Nephron (organoid): ENCODE results near the gene TUBGCP6.

Experiments used
- H3K27ac Mint-ChIP-seq, 3 experiments: 2 replicates each; pipeline ENCODE4 v1.8.0; 2020; ENCODE audit warnings: mixed read lengths in 3 of 3, mild to moderate bottlenecking in 2 of 3, moderate library complexity in 1 of 3
- H3K27me3 Mint-ChIP-seq: 2 replicates; pipeline ENCODE4 v1.8.0; 2021; ENCODE audit warnings: low read depth, mild to moderate bottlenecking, moderate library complexity, mixed read lengths
- H3K36me3 Mint-ChIP-seq: 2 replicates; pipeline ENCODE4 v1.8.0; 2020; ENCODE audit warnings: low read depth, mixed read lengths
- H3K4me1 Mint-ChIP-seq: 2 replicates; pipeline ENCODE4 v1.8.0; 2020; ENCODE audit warnings: mixed read lengths
- H3K4me3 Mint-ChIP-seq, 3 experiments: 2 replicates each; pipeline ENCODE4 v1.8.0; 2020; ENCODE audit warnings: mild to moderate bottlenecking in 3 of 3, mixed read lengths in 3 of 3, moderate library complexity in 2 of 3
- H3K9me3 Mint-ChIP-seq: 2 replicates; pipeline ENCODE4 v1.8.0; 2020; ENCODE audit warnings: mixed read lengths
- TF ChIP-seq, protein P1 (sequence below), 3 experiments: fragments of 200-600 bp; sonication (generic); IDR thresholded peaks; one replicate each; pipeline ENCODE4 v1.5.0; 2021; ENCODE audit warnings: antibody characterized with exemption in 3 of 3; ENCODE audit not compliant: unreplicated experiment in 3 of 3

Gene TUBGCP6

DNA sequence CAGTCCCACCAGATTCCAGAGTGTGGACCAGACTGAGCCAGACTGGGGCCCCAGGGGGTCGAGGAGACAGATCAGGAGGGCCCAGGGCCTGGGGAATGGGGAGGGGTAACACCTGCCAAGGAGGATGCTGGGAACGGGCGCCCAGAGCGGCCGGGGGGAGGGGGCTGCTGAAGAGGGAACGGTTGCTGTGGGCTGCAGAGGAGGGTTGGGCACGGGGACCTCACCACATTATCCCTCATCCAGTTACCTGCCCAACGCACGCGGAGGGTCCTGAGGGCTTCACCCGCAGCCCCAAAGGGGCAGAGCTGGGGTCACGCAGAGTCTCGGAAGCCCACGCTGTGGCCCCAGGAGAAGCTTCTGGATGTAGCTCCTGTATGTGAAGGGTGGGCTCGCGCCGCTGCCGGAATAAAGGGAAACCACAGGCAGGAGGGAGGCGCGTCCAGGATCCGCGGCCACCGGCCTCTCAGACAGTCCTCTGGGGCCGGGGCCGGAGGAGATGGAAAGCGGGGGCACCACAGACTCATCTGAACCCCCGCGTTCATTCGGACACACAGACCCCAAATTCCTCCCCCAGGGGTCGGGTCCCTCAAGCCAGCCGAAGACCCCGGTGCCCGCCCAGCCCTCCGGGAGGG is 44.9 kb downstream of the TUBGCP6 start:
- Mint-ChIP-seq H3K9me3 (no peaks in the 10 kb centered on the region), H3K27ac (no peak overlapping the region), H3K36me3 (peaks cover 20% of the 10 kb centered on the region), H3K27me3 (peaks cover 7% of the 10 kb centered on the region), H3K4me3 (peak overlapping the region; percentile 72 to 82 (median 72)), H3K4me1 (peaks cover 12% of the 10 kb centered on the region)
- TF ChIP-seq, protein P1, sequence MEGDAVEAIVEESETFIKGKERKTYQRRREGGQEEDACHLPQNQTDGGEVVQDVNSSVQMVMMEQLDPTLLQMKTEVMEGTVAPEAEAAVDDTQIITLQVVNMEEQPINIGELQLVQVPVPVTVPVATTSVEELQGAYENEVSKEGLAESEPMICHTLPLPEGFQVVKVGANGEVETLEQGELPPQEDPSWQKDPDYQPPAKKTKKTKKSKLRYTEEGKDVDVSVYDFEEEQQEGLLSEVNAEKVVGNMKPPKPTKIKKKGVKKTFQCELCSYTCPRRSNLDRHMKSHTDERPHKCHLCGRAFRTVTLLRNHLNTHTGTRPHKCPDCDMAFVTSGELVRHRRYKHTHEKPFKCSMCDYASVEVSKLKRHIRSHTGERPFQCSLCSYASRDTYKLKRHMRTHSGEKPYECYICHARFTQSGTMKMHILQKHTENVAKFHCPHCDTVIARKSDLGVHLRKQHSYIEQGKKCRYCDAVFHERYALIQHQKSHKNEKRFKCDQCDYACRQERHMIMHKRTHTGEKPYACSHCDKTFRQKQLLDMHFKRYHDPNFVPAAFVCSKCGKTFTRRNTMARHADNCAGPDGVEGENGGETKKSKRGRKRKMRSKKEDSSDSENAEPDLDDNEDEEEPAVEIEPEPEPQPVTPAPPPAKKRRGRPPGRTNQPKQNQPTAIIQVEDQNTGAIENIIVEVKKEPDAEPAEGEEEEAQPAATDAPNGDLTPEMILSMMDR (IDR thresholded peaks at IDR 0.05; ENCODE audit: unreplicated experiment in 3 of 3), result no peak

GRCh38 chr22:50199251-50199721 is 45.5 kb downstream of the TUBGCP6 start:
- H3K4me1 Mint-ChIP-seq, result peaks cover 9% of the 10 kb centered on the region
- H3K27ac Mint-ChIP-seq, result no peak overlapping the region
- H3K36me3 Mint-ChIP-seq, result peaks cover 15% of the 10 kb centered on the region
- H3K9me3 Mint-ChIP-seq, result no peaks in the 10 kb centered on the region
- peak overlapping the region; percentile 72 to 82 (median 72) for H3K4me3 Mint-ChIP-seq
- H3K27me3 Mint-ChIP-seq, result peaks cover 7% of the 10 kb centered on the region
- TF ChIP-seq, protein P1 (IDR thresholded peaks at IDR 0.05; ENCODE audit: unreplicated experiment in 3 of 3), result no peak

DNA sequence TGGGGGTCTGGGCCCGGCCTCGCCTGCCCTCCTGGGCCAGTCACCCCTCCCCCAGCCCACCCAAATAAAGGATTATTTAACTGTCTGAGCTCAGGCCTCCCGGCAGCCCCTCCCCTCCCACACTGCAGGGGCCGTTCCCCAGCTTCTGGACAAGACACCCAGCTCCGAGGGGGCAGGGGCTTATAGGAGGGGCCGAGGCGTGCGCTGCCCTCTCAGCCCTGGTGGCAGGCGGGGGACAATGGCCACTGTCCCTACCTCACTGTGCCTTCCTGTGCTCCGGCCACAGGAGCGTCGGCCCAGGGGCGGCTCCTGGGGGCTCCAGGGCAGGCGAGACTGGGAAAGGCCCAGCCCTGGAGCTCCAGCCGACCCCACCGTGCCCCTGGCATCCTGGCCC is 46.2 kb downstream of the TUBGCP6 start:
- Mint-ChIP-seq H3K4me1 (peaks cover 9% of the 10 kb centered on the region), H3K4me3 (peak overlapping the region in 1 of 3 experiments; percentile 30), H3K27ac (no peak overlapping the region), H3K9me3 (no peaks in the 10 kb centered on the region), H3K36me3 (peaks cover 10% of the 10 kb centered on the region), H3K27me3 (peaks cover 7% of the 10 kb centered on the region)
- TF ChIP-seq, protein P1 (IDR thresholded peaks at IDR 0.05; ENCODE audit: unreplicated experiment in 3 of 3), result no peak

GRCh38 chr22:50197856-50198623 is 46.8 kb downstream of the TUBGCP6 start:
- Mint-ChIP-seq H3K4me1 (peaks cover 9% of the 10 kb centered on the region), H3K9me3 (no peaks in the 10 kb centered on the region), H3K27me3 (peaks cover 4% of the 10 kb centered on the region), H3K27ac (no peak overlapping the region), H3K4me3 (peak overlapping the region; percentile 43 to 59 (median 59)), H3K36me3 (peaks cover 4% of the 10 kb centered on the region)
- TF ChIP-seq, protein P1 (IDR thresholded peaks at IDR 0.05; ENCODE audit: unreplicated experiment in 3 of 3), result no peak

- no peaks in the 10 kb centered on the region for H3K9me3 Mint-ChIP-seq
- H3K27me3 Mint-ChIP-seq, result peaks cover 3% of the 10 kb centered on the region
- H3K36me3 Mint-ChIP-seq, result no peaks in the 10 kb centered on the region
- TF ChIP-seq, protein P1 (IDR thresholded peaks at IDR 0.05; ENCODE audit: unreplicated experiment in 3 of 3), result no peak
- H3K4me1 Mint-ChIP-seq, result peaks cover 4% of the 10 kb centered on the region
- no peak overlapping the region for H3K4me3 Mint-ChIP-seq
- H3K27ac Mint-ChIP-seq, result no peak overlapping the region
Measured at GRCh38 chr22:50197000-50197800, 47.6 kb downstream of the TUBGCP6 start.
